KMS-11 (cell line): ENCODE measurements around the gene B3GNT8.

Experiments
- H2AFZ ChIP-seq: fragments of 200-600 bp; sonication (generic); 2 replicates; pipeline ENCODE4 v1.6.1; 2016; ENCODE audit warnings: antibody characterized with exemption, mixed run types, low read depth
- H3K27ac ChIP-seq: fragments of 200-600 bp; sonication (generic); 2 replicates; pipeline ENCODE4 v1.6.1; 2016; ENCODE audit warnings: mild to moderate bottlenecking, mixed run types
- H3K27me3 ChIP-seq: fragments of 200-600 bp; sonication (generic); 2 replicates; pipeline ENCODE4 v1.6.1; 2017; ENCODE audit warnings: mild to moderate bottlenecking, low read depth, mixed run types, moderate library complexity; ENCODE audit not compliant: insufficient read depth
- H3K36me3 ChIP-seq: fragments of 200-600 bp; sonication (generic); 2 replicates; pipeline ENCODE4 v1.6.1; 2017; ENCODE audit warnings: mild to moderate bottlenecking, mixed run types; ENCODE audit not compliant: insufficient read depth
- H3K4me1 ChIP-seq: fragments of 200-600 bp; sonication (generic); 2 replicates; pipeline ENCODE4 v1.6.1; 2016; ENCODE audit warnings: mild to moderate bottlenecking, low read depth, mixed run types; ENCODE audit not compliant: poor library complexity, severe bottlenecking
- H3K4me2 ChIP-seq: fragments of 200-600 bp; sonication (generic); 2 replicates; pipeline ENCODE4 v1.7.0; 2016; ENCODE audit warnings: mild to moderate bottlenecking, mixed run types
- H3K4me3 ChIP-seq: fragments of 200-600 bp; sonication (generic); IDR thresholded peaks from 2 replicates; pipeline ENCODE4 v1.6.1; 2017; ENCODE audit warnings: low read depth, low read length, mixed read lengths; ENCODE audit not compliant: insufficient read depth
- H3K79me2 ChIP-seq: fragments of 200-600 bp; sonication (generic); 2 replicates; pipeline ENCODE4 v1.6.1; 2016; ENCODE audit warnings: low read depth, mixed run types; ENCODE audit not compliant: insufficient read depth
- H3K9ac ChIP-seq: fragments of 200-600 bp; sonication (generic); 2 replicates; pipeline ENCODE4 v1.6.1; 2016; ENCODE audit warnings: mild to moderate bottlenecking, mixed run types
- H4K20me1 ChIP-seq: fragments of 200-600 bp; sonication (generic); 2 replicates; pipeline ENCODE4 v1.6.1; 2016; ENCODE audit warnings: mild to moderate bottlenecking, mixed run types; ENCODE audit not compliant: insufficient read depth
- TF ChIP-seq, protein P1 (sequence below): fragments of 200-600 bp; sonication (generic); conservative IDR thresholded peaks from 2 replicates; pipeline ENCODE4 v1.6.1; 2017; ENCODE audit warnings: low read depth, mild to moderate bottlenecking, antibody characterized with exemption, low read length, moderate library complexity, mixed read lengths

Gene B3GNT8

DNA sequence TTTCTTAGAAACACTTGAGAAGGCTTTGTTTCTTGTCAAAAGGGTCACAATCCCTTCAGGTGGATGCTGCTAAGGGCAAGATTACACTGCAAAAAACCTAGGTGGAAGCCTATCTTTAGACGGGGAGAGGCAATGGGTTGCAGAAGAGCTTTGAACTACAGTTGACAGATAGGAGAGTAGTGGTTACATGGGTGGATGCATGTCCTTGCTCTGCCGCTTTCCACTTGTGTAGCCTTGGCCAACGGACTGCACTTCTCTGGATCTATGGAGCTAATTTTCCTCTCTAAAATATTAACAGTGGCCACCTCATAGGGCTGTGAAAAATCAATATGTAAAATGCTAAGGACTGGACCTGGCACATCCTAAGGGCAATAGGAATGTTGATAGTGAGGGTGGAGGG is 28.6 kb downstream of the B3GNT8 start:
- peak overlapping the region; percentile 85; the same call in 1 of the 2 replicates for H3K9ac ChIP-seq
- H3K27me3 ChIP-seq, result no peaks in the 10 kb centered on the region
- peaks cover 43% of the 10 kb centered on the region for H3K4me1 ChIP-seq
- no peak overlapping the region for H3K4me3 ChIP-seq
- peak overlapping the region; percentile 83 for H3K4me2 ChIP-seq
- no peak overlapping the region for H2AFZ ChIP-seq
- TF ChIP-seq, protein P1, sequence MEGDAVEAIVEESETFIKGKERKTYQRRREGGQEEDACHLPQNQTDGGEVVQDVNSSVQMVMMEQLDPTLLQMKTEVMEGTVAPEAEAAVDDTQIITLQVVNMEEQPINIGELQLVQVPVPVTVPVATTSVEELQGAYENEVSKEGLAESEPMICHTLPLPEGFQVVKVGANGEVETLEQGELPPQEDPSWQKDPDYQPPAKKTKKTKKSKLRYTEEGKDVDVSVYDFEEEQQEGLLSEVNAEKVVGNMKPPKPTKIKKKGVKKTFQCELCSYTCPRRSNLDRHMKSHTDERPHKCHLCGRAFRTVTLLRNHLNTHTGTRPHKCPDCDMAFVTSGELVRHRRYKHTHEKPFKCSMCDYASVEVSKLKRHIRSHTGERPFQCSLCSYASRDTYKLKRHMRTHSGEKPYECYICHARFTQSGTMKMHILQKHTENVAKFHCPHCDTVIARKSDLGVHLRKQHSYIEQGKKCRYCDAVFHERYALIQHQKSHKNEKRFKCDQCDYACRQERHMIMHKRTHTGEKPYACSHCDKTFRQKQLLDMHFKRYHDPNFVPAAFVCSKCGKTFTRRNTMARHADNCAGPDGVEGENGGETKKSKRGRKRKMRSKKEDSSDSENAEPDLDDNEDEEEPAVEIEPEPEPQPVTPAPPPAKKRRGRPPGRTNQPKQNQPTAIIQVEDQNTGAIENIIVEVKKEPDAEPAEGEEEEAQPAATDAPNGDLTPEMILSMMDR, result no peak
- H4K20me1 ChIP-seq, result no peaks in the 10 kb centered on the region
- peak overlapping the region; percentile 78; the same call in 1 of the 2 replicates for H3K27ac ChIP-seq
- peaks cover 63% of the 10 kb centered on the region for H3K79me2 ChIP-seq
- H3K36me3 ChIP-seq, result no peaks in the 10 kb centered on the region

DNA sequence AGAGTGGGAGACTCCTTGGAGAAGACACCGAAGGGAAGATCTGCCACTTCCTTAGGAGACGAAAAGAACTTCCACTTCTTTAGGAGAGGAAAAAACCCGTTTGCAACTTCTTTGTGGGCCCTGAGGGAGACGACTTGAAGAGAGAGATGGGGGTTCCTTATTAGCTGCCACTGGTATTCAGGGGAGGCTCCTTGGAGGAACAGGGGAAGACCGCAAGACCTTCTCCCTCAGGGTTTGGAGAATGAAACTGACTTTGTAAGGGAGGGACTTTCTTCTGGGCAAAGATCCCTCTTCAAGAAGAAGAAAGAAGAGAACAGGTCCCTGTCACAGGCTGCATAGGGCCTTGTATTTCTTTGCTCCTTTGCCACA is 29.1 kb downstream of the B3GNT8 start:
- H4K20me1 ChIP-seq, result no peaks in the 10 kb centered on the region
- peaks cover 43% of the 10 kb centered on the region for H3K4me1 ChIP-seq
- peak overlapping the region; percentile 83 for H3K4me2 ChIP-seq
- H3K4me3 ChIP-seq, result no peak overlapping the region
- TF ChIP-seq, protein P1, result no peak
- no peaks in the 10 kb centered on the region for H3K27me3 ChIP-seq
- peak overlapping the region; percentile 78 for H3K27ac ChIP-seq
- no peaks in the 10 kb centered on the region for H3K36me3 ChIP-seq
- H3K9ac ChIP-seq, result peak overlapping the region; percentile 85
- H2AFZ ChIP-seq, result peak overlapping the region; percentile 50; the same call in 1 of the 2 replicates
- peaks cover 69% of the 10 kb centered on the region for H3K79me2 ChIP-seq

DNA sequence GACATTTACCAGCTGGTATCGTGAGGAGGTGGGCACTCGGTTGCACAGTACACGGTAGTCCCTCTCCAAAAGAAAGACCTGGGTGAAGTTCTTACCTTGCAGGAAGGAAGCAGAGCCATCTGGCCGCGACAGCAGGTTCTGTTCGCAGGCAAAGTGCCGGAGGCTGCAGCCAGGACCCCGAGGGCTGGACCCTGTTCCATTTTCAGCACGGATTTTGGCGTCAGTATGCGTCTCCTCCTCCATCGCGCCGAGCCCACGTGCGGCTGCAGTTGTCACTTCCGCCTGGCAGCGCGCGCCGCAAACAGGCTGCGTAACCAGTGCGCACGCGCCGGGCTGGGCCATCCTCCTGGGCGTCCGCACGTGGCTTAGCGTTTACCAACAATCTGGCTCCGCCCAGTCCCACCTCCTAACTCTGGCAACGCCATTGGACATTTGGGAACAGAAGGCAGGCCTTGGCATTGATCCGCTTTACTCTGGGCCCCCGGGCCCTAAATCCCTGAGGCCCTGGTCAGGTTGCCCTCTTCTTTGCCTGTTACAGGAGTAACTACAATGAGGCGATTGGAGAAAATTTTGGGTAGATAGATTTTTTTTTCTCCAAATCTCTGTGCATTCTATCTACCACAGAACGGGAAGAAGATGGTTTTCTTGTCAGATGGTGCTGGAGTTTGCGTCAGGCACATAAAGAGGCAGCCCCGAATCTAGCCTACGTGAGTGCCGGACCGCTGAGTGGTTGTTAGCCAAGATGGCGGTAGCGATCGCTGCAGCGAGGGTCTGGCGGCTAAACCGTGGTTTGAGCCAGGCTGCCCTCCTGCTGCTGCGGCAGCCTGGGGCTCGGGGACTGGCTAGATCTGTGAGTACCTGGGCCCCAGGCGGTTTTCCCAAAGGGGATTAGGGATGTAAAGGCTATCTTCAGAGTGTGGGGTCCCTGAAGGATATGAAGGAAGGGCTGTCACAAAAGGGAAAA is 29.8 kb downstream of the B3GNT8 start, which contains the start of the genes BCKDHA and EXOSC5:
Gene BCKDHA, plus strand, starts transcription at position 733 of the 964 bp plus-strand sequence. Its CDS starts 10 bp downstream, at position 743.
Gene EXOSC5, minus strand, starts transcription at position 274 of the 964 bp plus-strand sequence. Its CDS starts 31 bp downstream, at position 243.
- TF ChIP-seq, protein P1, result no peak
- Histone ChIP-seq H3K36me3 (no peaks in the 10 kb centered on the region), H3K79me2 (peaks cover 70% of the 10 kb centered on the region), H3K4me1 (peaks cover 43% of the 10 kb centered on the region), H4K20me1 (no peaks in the 10 kb centered on the region), H2AFZ (peak within 1 kb of the TSS; percentile 50; the same call in 1 of the 2 replicates), H3K4me3 (no peak within 1 kb of the TSS), H3K27me3 (no peaks in the 10 kb centered on the region), H3K4me2 (peak within 1 kb of the TSS; percentile 83), H3K9ac (peak within 1 kb of the TSS; percentile 85), H3K27ac (peak within 1 kb of the TSS; percentile 78)

- H4K20me1 ChIP-seq, result no peaks in the 10 kb centered on the region
- TF ChIP-seq, protein P1, result no peak
- H3K27me3 ChIP-seq, result no peaks in the 10 kb centered on the region
- H3K4me1 ChIP-seq, result peaks cover 43% of the 10 kb centered on the region
- no peak overlapping the region for H3K4me3 ChIP-seq
- H3K4me2 ChIP-seq, result peak overlapping the region; percentile 82; the same call in 1 of the 2 replicates
- peaks cover 61% of the 10 kb centered on the region for H3K79me2 ChIP-seq
- H3K9ac ChIP-seq, result no peak overlapping the region
- peaks cover 14% of the 10 kb centered on the region; the same call in 1 of the 2 replicates for H3K36me3 ChIP-seq
- no peak overlapping the region for H2AFZ ChIP-seq
- H3K27ac ChIP-seq, result no peak overlapping the region
Observed at GRCh38 chr19:41395355-41395754, 31.8 kb downstream of the B3GNT8 start.
